D721Med (cell line): ENCODE measurements around the gene MYO7B.

ENCODE experiments used
- DNase-seq: peaks from one replicate; pipeline ENCODE4 v3.0.0; 2011; ENCODE audit warnings: low spot score; ENCODE audit not compliant: insufficient read length
- FAIRE-seq: peaks from 2 replicates; lab custom pipeline; 2011; peaks lifted over from hg19 to GRCh38; lab: Jason Lieb, UNC
- TF ChIP-seq, protein P1 (sequence below): IDR thresholded peaks from 2 replicates; pipeline ENCODE4 v1.5.1; 2012; ENCODE audit warnings: mild to moderate bottlenecking, control low read depth; ENCODE audit not compliant: insufficient read depth; ENCODE audit errors: missing control alignments

The MYO7B gene

DNA sequence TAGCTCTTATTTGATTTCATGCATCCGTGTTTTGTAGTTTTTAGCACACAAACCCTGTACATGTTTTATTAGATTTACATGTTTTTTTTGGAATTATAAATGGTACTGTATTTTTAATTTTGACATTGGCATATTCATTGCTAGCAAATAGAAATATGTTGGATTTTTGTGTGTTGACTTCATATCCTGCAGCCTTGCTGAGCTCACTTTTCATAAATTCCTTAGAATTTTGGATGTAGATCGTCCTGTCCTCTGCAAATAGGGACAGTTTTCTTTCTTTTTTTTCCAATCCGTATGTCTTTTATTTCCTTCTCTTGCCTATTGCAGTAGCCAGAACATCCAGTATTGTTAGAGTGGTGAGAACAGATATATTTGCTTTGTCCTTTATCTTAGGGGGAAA, 63.7 kb downstream of the MYO7B start:
- DNase-seq (no peak), FAIRE-seq (no peak)
- TF ChIP-seq, protein P1, sequence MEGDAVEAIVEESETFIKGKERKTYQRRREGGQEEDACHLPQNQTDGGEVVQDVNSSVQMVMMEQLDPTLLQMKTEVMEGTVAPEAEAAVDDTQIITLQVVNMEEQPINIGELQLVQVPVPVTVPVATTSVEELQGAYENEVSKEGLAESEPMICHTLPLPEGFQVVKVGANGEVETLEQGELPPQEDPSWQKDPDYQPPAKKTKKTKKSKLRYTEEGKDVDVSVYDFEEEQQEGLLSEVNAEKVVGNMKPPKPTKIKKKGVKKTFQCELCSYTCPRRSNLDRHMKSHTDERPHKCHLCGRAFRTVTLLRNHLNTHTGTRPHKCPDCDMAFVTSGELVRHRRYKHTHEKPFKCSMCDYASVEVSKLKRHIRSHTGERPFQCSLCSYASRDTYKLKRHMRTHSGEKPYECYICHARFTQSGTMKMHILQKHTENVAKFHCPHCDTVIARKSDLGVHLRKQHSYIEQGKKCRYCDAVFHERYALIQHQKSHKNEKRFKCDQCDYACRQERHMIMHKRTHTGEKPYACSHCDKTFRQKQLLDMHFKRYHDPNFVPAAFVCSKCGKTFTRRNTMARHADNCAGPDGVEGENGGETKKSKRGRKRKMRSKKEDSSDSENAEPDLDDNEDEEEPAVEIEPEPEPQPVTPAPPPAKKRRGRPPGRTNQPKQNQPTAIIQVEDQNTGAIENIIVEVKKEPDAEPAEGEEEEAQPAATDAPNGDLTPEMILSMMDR: no peak

- no peak for DNase-seq
- TF ChIP-seq, protein P1: no peak
- FAIRE-seq: no peak
Observed at GRCh38 chr2:127604986-127605385, 69.5 kb downstream of the MYO7B start.

GRCh38 chr2:127605691-127606263, 70.3 kb downstream of the MYO7B start:
- DNase-seq (no peak), FAIRE-seq (no peak)
- TF ChIP-seq, protein P1: no peak

DNA sequence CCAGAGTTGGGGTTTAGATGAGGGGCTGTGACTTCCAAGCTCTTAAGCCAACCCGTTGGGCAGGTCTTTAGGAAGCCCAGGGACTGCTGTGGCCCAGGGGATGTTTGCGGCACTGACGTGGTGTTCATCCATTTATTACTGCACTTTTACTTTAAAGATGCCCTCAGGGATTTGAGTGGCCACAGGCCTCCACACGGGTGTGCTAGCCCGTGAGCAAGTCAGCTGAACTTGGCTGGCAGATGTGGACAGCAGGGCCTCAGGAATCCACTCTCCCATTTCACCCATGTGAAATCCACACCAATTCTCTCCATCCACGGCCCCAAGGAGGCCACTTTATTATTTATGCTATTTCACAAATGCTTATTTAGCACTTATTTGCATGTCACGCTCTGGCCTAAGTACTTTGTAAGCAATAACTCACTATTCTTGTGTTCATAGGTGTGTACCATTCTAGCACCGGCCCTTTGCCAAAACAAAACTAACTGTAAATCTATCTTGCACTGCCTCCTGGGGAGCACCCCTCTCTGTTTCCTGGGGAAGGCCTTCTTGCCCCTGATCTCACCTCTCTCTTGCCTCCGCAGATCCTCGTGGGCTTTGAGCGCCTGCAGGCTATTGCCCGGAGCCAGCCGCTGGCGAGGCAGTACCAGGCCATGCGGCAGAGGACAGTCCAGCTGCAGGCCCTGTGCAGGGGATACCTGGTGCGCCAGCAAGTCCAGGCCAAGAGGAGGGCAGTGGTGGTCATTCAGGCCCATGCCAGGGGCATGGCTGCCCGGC, 71.3 kb downstream of the MYO7B start:
- TF ChIP-seq, protein P1: no peak
- DNase-seq: peak; percentile 3
- no peak for FAIRE-seq

DNA sequence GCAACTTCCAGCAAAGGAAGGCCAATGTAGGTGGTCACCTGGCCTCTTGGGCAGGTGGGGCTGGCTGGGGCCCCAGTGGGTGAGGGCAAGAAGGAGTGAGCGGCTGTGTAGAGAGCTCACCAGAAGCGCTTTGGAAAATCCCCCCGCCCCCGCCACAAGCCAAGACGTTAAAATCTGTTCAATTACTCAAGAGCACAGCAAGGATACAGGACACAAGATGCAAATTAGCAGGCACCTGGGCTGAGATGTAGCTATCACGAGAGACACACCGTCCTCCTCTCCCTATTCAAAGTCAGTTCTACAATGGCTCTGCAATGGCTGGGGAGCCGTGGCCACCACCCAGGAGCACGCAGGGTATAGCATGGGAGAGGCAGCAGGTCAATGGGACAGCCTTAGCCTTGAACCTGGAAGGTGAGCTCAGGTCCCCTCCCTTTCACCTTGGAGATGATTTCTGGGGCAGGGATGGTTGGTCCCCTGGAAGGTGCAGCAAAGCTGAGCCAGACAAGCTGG, 72.0 kb downstream of the MYO7B start:
- peak; percentile 5 for DNase-seq
- TF ChIP-seq, protein P1: no peak
- FAIRE-seq: no peak

- TF ChIP-seq, protein P1: no peak
- DNase-seq: no peak
- no peak for FAIRE-seq
Observed at GRCh38 chr2:127608061-127609030, 72.9 kb downstream of the MYO7B start.
